GM12878 (cell line): Measurements from ENCODE around the gene FMC1. TPM values are rescaled to one million over a fixed set of nuclear protein-coding genes. Genes with fewer than 3 reads are reported as not detected.

Experiments used
- BACH1 ChIP-seq: fragments of 450-650 bp; IDR thresholded peaks from 2 replicates; pipeline ENCODE4 v1.6.1; 2017; ENCODE audit warnings: mild to moderate bottlenecking, borderline replicate concordance
- CBFB ChIP-seq: IDR thresholded peaks from 2 replicates; pipeline ENCODE4 v1.6.1; 2016; ENCODE audit warnings: antibody characterized with exemption, low read depth
- EZH2 ChIP-seq: IDR thresholded peaks from 2 replicates; pipeline ENCODE4 v1.6.1; 2012; ENCODE audit warnings: low read depth, mild to moderate bottlenecking, control low read depth, inconsistent platforms, low read length, borderline replicate concordance; ENCODE audit not compliant: control insufficient read depth
- HDAC6 ChIP-seq: fragments of 200-600 bp; sonication (generic); IDR thresholded peaks from one replicate; pipeline ENCODE4 v1.8.0; 2017; ENCODE audit warnings: antibody characterized with exemption; ENCODE audit not compliant: unreplicated experiment
- NBN ChIP-seq: fragments of 450-650 bp; IDR thresholded peaks from 2 replicates; pipeline ENCODE4 v1.6.1; 2016
- NFYA ChIP-seq: IDR thresholded peaks from 2 replicates; pipeline ENCODE4 v1.6.1; 2011; ENCODE audit warnings: low read depth, mild to moderate bottlenecking, low read length, improper control_type of control experiment, borderline replicate concordance
- NR2C2 ChIP-seq: IDR thresholded peaks from 2 replicates; pipeline ENCODE4 v1.6.1; 2011; ENCODE audit warnings: borderline replicate concordance, low read depth; ENCODE audit not compliant: control insufficient read depth, insufficient read length
- POLR2AphosphoS2 ChIP-seq: IDR thresholded peaks from 2 replicates; pipeline ENCODE4 v1.6.1; 2011; ENCODE audit warnings: low read depth, mild to moderate bottlenecking, low read length, improper control_type of control experiment, moderate library complexity
- SIN3A ChIP-seq: IDR thresholded peaks from 2 replicates; pipeline ENCODE4 v1.6.1; 2012; ENCODE audit warnings: low read depth, low read length, improper control_type of control experiment
- TBL1XR1 ChIP-seq: IDR thresholded peaks from 2 replicates; pipeline ENCODE4 v1.6.1; 2012; ENCODE audit warnings: low read depth, low read length, improper control_type of control experiment
- ZNF274 ChIP-seq: IDR thresholded peaks from one replicate; pipeline ENCODE4 v1.8.0; 2011; ENCODE audit not compliant: insufficient read length, insufficient read depth
- ZNF622 ChIP-seq: fragments of 450-650 bp; IDR thresholded peaks from 2 replicates; pipeline ENCODE4 v1.6.1; 2017; ENCODE audit warnings: mild to moderate bottlenecking, inconsistent platforms
- ZZZ3 ChIP-seq: IDR thresholded peaks from 2 replicates; pipeline ENCODE4 v1.6.1; 2011; ENCODE audit warnings: low read depth; ENCODE audit not compliant: control insufficient read depth, insufficient read length
- polyA plus RNA-seq, 11 experiments: library from polyadenylated mRNA; depleted of rRNA in 4 of 11; unstranded in 6 of 11; stranded (reverse) in 5 of 11; fragments of >200 nt; fragmentation: Nextera tagmentation in 4 of 11; fragmentation: Illumina TruSeq in 1 of 11; extraction: Ambion mirVana in 4 of 11; extraction: Trizol in 1 of 11; gene quantifications; 1 replicate in 1 of 11; 2 replicates in 10 of 11; pipeline versions ENCODE4 v1.2.1 to v1.2.3, GENCODE V29; 2011 to 2016; ENCODE audit warnings: inconsistent platforms in 2 of 11, missing spikeins in 2 of 11, low read depth in 1 of 11
- total RNA-seq, 4 experiments: library from RNA; depleted of rRNA in 3 of 4; stranded (reverse); fragments of >200 nt in 3 of 4; fragmentation: Illumina TruSeq in 1 of 4; extraction: Trizol in 1 of 4; gene quantifications; 2 replicates each; pipeline versions ENCODE4 v1.2.1 to v1.2.3, GENCODE V29; 2013 to 2021
- TF ChIP-seq, protein P1 (sequence below): fragments of 450-650 bp; IDR thresholded peaks from 2 replicates; pipeline ENCODE4 v1.6.1; 2017; ENCODE audit warnings: mild to moderate bottlenecking, moderate library complexity
- TF ChIP-seq, protein P2 (sequence below): fragments of 450-650 bp; IDR thresholded peaks from 2 replicates; pipeline ENCODE4 v1.6.1; 2016; ENCODE audit warnings: mild to moderate bottlenecking
- TF ChIP-seq, protein P3 (sequence below): fragments of 450-650 bp; IDR thresholded peaks from 2 replicates; pipeline ENCODE4 v1.6.1; 2017; ENCODE audit warnings: mild to moderate bottlenecking, low read depth, inconsistent platforms; ENCODE audit not compliant: poor library complexity, severe bottlenecking
- TF ChIP-seq, protein P4 (sequence below): IDR thresholded peaks from 2 replicates; pipeline ENCODE4 v1.6.1; 2012; ENCODE audit warnings: low read depth, low read length, improper control_type of control experiment
- TF ChIP-seq, protein P5 (sequence below): IDR thresholded peaks from 2 replicates; pipeline ENCODE4 v1.6.1; 2012; ENCODE audit warnings: low read depth, low read length, improper control_type of control experiment
- TF ChIP-seq, protein P6 (sequence below): IDR thresholded peaks from 2 replicates; pipeline ENCODE4 v1.6.1; 2011; ENCODE audit warnings: mild to moderate bottlenecking, low read depth, low read length, moderate library complexity; ENCODE audit not compliant: insufficient replicate concordance

The FMC1 gene
- total and polyA plus RNA-seq, 10 of the 15 experiments (the other 5 are each of a cell fraction or from before 2014, with no cell fraction given) = 4.2 to 60.4 (median 15.6) TPM

DNA sequence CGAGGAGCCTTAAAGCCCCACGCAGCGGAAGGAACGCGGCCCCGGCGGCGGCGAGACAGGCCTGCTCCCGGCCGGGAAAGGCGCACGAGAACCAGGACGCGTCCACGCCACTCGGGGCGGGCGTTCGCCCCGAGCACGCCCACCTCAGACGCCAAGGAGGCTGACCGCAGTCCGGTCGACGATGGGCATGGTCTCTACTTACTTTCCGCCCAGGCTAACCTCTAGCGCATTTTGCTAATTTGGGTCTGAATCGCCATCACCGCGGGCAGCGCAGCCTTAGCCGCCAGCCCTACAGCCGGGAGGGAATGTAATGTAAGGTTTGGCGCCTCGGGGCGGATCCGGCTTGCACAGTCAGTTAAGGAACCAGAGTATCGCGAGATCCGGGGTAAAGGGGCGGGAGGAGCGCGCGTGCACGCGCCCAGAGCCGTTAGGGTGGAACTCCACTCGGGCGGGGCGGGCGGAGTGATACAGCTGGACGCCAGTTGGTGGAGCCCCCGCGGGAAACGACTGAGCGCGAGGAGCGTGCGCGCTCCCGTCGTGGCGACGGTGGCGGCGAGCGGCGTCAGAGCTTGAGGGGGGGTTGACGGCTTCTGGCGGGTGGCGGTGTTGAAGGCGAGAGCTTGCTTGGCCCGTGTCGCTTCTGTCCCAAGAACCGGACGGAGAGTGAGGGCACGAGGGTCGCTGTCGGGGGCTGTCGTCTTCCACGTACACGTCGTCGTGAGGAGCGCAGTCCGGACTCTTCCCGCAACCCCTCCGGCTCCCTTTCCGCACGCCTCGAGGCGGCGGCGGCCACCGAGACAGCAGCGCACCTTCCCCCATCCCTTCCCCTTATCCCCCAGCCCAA lies 18.5 kb downstream of the FMC1 start, which contains the start of gene LUC7L2 (continued):
- TF ChIP-seq, protein P1, sequence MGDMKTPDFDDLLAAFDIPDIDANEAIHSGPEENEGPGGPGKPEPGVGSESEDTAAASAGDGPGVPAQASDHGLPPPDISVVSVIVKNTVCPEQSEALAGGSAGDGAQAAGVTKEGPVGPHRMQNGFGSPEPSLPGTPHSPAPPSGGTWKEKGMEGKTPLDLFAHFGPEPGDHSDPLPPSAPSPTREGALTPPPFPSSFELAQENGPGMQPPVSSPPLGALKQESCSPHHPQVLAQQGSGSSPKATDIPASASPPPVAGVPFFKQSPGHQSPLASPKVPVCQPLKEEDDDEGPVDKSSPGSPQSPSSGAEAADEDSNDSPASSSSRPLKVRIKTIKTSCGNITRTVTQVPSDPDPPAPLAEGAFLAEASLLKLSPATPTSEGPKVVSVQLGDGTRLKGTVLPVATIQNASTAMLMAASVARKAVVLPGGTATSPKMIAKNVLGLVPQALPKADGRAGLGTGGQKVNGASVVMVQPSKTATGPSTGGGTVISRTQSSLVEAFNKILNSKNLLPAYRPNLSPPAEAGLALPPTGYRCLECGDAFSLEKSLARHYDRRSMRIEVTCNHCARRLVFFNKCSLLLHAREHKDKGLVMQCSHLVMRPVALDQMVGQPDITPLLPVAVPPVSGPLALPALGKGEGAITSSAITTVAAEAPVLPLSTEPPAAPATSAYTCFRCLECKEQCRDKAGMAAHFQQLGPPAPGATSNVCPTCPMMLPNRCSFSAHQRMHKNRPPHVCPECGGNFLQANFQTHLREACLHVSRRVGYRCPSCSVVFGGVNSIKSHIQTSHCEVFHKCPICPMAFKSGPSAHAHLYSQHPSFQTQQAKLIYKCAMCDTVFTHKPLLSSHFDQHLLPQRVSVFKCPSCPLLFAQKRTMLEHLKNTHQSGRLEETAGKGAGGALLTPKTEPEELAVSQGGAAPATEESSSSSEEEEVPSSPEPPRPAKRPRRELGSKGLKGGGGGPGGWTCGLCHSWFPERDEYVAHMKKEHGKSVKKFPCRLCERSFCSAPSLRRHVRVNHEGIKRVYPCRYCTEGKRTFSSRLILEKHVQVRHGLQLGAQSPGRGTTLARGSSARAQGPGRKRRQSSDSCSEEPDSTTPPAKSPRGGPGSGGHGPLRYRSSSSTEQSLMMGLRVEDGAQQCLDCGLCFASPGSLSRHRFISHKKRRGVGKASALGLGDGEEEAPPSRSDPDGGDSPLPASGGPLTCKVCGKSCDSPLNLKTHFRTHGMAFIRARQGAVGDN = peak; percentile 69
- TF ChIP-seq HDAC6 (peak; percentile 19), NBN (peak; percentile 68; the same call in 1 of the 2 replicates), CBFB (peak; percentile 99), BACH1 (peak; percentile 83), SIN3A (peak; percentile 76; the same call in 1 of the 2 replicates), POLR2AphosphoS2 (peak; percentile 97), NFYA (no peak), TBL1XR1 (0 out of 2 replicates have a peak, but pooled peaks have one; percentile 27), NR2C2 (no peak), EZH2 (no peak), ZNF622 (no peak), ZNF274 (no peak), ZZZ3 (no peak)
- TF ChIP-seq, protein P2, sequence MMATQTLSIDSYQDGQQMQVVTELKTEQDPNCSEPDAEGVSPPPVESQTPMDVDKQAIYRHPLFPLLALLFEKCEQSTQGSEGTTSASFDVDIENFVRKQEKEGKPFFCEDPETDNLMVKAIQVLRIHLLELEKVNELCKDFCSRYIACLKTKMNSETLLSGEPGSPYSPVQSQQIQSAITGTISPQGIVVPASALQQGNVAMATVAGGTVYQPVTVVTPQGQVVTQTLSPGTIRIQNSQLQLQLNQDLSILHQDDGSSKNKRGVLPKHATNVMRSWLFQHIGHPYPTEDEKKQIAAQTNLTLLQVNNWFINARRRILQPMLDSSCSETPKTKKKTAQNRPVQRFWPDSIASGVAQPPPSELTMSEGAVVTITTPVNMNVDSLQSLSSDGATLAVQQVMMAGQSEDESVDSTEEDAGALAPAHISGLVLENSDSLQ = peak; percentile 85
- TF ChIP-seq, protein P3, sequence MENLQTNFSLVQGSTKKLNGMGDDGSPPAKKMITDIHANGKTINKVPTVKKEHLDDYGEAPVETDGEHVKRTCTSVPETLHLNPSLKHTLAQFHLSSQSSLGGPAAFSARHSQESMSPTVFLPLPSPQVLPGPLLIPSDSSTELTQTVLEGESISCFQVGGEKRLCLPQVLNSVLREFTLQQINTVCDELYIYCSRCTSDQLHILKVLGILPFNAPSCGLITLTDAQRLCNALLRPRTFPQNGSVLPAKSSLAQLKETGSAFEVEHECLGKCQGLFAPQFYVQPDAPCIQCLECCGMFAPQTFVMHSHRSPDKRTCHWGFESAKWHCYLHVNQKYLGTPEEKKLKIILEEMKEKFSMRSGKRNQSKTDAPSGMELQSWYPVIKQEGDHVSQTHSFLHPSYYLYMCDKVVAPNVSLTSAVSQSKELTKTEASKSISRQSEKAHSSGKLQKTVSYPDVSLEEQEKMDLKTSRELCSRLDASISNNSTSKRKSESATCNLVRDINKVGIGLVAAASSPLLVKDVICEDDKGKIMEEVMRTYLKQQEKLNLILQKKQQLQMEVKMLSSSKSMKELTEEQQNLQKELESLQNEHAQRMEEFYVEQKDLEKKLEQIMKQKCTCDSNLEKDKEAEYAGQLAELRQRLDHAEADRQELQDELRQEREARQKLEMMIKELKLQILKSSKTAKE = no peak
- TF ChIP-seq, protein P4, sequence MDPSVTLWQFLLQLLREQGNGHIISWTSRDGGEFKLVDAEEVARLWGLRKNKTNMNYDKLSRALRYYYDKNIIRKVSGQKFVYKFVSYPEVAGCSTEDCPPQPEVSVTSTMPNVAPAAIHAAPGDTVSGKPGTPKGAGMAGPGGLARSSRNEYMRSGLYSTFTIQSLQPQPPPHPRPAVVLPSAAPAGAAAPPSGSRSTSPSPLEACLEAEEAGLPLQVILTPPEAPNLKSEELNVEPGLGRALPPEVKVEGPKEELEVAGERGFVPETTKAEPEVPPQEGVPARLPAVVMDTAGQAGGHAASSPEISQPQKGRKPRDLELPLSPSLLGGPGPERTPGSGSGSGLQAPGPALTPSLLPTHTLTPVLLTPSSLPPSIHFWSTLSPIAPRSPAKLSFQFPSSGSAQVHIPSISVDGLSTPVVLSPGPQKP = peak; percentile 57; the same call in 1 of the 2 replicates
- TF ChIP-seq, protein P5, sequence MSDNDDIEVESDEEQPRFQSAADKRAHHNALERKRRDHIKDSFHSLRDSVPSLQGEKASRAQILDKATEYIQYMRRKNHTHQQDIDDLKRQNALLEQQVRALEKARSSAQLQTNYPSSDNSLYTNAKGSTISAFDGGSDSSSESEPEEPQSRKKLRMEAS = peak; percentile 67
- TF ChIP-seq, protein P6, sequence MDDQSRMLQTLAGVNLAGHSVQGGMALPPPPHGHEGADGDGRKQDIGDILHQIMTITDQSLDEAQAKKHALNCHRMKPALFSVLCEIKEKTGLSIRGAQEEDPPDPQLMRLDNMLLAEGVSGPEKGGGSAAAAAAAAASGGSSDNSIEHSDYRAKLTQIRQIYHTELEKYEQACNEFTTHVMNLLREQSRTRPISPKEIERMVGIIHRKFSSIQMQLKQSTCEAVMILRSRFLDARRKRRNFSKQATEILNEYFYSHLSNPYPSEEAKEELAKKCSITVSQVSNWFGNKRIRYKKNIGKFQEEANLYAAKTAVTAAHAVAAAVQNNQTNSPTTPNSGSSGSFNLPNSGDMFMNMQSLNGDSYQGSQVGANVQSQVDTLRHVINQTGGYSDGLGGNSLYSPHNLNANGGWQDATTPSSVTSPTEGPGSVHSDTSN = no peak
